HG02852 (cell line): ENCODE data around the gene CTDP1.

Source experiments
- ATAC-seq: cut with Tn5 transposase; IDR thresholded peaks from one replicate; pipeline ENCODE4 v1.9.1; 2021; ENCODE audit warnings: mild to moderate bottlenecking, moderate library complexity; ENCODE audit not compliant: unreplicated experiment

CTDP1 gene

DNA sequence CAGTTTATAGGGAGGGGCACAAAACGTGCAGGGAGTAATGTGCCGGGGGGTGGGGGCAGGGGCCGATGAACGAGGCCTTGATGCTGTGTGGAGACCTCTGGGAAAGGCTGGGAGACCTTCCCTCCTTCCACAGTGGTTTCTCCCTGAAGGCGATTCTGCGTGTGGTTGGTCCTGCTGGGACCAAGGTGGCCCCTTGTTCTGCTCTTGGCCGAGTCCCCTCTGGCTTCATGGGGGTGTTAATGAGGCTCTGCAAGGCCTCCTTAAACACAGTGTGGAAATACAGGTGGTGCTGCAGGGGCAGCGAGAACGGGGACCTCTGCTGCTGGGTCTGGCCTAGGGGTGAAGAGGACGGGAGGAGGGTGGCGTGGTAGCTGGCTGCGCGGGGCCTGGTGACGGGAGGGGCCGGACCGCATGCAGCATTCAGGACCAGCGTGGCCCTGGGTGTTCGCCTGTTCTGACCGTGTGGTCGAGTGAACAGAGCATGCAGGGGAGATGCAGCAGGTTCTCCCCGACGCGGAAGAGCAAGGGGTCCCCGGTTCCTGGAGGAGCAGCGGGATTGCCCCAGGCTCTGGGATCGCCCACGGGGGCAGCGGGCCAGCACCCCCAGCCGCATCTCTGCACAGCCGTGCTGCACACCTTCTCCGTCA lies 76.0 kb downstream of the CTDP1 start:
- no peak for ATAC-seq

DNA sequence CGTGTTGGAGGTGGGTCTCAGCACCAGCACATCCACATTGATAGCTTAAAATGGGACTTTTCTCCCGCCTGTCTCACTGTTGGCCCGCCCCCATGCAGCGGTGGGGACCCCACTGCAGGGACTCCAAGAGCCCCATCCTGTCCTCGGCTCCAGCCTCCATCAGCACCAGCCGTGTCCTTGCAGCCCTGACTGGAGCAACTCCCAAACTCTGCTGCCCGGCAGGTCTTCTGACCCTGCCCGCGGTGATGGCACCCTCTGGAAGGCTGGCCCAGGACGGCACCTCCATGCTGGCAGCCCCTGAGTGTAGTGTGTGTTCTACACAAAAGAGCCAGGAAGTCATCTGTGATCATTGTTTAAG lies 76.5 kb downstream of the CTDP1 start:
- ATAC-seq = no peak

DNA sequence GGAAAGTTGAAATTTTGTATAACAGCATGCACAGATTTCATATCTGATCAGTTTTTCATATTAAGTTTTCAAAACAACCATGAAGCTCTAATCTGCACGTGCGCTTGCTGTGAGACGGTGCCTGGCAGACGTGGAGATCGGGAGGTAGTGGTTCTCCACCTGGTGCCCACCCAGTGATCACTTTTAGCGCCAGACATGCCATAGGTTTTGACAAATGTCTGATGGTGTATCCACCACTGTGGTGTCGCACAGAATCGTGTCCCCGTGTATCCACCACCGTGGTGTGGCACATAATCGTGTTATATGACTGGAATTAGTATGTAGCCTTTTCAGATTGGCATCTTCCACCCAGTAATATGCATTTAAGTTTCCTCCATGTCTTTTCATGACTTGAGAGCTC lies 77.2 kb downstream of the CTDP1 start:
- ATAC-seq = no peak

DNA sequence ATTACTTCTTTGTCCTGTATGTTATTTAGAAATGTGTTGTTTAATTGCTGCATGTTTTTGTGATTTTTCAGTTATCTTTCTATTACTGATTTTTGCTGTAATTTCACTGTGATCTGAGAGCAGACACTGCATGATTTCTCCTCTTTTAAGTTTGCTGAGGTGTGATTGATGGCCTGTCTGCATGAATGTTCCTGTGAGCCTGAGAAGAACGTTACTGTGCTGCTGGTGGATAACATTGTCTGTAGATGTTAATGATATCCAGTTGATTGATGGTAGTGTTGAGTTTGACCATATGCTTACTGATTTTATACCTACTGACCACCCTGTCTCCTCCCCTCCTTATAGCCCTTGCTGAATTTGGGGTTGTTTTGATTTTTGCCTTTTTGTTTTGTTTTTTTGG lies 80.7 kb downstream of the CTDP1 start:
- no peak for ATAC-seq

DNA sequence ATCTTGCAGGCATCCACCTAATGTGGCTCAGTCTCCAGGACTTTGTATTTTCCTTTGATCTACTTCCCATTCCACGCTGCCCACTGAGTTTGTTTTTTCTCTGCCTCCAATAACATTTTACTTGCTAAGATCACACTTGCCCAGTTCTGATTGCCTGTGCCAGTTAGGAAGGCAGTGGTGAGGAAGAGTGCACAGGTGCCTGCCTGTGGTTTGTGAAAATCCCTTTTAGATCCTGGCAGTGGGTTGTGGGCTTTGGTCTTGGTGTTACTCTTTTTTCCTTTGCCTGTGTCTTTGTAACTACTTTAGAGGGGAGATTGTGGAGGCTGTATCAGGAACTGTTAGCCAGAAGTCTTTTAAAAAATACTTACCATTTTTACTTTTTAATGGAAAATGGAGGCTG lies 81.3 kb downstream of the CTDP1 start:
- no peak for ATAC-seq

DNA sequence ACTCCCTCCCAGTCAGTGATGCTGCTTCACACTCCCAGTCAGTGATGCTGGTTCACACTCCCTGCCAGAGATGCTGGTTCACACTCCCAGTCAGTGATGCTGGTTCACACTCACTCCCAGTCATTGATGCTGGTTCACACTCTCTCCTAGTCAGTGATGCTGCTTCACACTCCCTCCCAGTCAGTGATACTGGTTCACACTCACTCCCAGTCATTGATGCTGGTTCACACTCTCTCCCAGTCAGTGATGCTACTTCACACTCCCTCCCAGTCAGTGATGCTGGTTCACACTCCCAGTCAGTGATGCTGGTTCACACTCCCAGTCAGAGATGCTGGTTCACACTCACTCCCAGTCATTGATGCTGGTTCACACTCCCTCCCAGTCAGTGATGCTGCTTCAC lies 83.8 kb downstream of the CTDP1 start:
- no peak for ATAC-seq

DNA sequence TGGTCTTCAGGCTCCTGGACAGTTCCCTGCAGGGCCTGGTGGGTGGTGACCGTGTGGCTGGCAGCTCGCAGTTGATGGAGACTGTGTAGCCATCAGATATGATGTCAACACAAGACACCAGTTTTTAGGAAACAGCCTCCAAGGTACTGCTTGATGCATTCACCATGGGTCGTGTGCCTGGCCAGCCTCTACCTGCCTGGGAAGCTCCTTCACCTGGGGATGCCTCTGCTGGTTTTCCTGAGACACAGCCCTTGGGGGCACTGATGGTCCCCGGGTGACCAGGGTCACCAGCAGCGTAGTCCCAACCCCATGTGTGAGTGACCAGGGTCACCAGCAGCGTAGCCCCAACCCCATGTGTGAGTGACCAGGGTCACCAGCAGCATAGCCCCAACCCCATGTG lies 84.5 kb downstream of the CTDP1 start:
- no peak for ATAC-seq

DNA sequence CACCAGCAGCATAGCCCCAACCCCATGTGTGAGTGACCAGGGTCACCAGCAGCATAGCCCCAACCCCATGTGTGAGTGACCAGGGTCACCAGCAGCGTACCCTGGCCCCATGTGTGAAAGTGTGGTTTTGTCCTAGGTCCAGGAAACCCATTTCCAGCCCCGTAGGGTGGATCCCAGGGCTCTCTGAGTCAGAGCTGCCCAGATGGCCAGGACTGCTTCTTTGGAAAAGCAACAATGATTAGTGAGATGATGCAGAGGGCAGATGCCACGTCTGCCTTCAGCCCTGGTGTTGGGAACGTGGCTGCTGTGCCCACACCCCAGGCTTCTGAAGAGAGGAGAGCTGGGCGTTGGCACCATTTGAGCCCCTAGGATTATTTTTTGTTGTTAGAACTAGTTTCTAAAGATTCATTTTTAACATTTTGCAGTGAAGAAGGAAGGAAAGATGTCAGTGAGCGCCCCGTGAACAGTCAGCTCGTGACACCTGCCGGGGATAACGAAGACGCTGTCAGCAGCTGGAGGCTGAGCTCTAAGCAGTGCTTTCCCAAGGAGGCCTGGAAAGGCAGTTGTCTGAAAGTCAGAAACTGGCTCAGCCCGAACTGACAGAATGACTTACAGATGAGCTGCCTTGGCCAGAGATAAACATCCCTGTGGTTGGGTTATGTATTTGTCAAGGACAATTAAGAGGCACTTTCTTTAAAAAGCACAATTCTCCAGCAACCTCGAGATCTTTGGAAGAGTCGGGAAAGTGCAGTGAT lies 86.1 kb downstream of the CTDP1 start:
- ATAC-seq = no peak

DNA sequence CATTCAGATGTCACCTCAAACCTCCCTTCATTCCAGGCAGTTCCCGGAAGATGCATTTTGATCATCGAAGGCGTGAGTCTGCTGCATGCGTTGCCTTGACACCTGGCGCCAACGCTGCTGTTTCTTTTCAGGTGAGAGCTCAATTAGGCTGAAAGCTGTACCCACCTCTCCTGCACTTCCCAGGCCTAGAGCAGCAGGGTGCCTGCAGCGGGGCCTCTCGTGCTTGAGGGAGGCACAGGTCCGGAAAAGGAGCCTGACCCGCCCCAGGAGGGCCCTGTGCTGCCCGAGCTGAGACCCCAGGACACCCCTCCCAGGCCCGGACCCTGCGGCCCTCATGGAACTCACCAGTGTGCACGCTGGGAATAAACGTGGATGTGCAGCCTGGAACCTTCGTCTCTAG lies 86.7 kb downstream of the CTDP1 start:
- no peak for ATAC-seq

DNA sequence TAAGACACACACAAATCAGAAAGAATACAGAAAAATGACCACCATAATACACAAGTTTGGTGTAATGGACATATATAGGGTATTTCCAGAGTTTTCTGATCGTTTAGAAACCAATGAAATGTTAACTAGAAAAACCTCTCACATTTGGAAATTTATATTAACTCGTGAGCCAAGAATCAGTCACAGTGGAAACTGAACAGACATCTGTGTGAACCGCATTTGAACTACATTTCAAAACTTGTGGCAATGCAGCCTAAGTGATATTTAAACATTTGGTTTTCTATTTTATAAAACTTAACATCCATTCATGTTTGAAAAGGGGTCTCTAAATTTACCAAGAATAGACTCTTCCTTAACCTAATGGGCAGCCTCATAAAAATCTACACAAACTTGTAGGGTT lies 89.1 kb downstream of the CTDP1 start:
- ATAC-seq = no peak

DNA sequence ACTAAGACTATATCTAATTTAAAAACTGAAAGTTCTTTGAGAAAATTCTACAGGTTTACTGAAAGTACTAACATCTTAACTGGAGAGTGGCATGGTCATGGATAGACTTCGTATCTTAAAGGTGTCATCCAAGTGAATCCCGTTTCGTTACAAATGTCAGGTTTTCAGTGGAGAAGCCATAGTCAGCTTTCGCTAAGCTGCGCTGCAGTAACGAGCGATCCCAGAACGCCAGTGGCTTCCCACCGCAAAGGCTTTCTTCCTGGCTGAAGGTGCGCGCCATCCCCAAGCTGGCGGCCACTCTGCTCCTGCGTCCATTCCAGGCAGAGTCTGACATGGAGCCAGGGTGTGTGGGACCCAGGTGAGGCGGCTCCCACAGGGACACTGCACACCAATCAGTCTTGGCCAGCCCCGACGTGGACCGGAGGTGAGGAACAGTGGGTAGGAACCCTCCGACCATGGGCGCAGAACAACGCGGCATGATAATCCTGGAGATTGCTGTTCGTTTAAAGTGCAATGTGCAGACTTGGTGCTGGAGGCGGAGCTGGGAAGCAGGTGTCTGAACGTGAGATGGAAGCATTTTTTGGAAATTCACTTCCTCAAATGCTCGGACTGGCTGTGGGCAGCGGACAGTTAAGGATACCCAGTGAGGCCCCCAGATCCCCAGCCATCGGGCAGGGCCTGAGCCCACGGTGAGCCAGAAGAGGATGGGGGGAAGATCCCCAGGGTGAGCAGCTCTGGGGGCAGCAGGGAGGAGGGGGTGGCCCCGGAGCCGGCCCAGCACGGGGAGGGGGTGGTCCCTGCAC lies 90.3 kb downstream of the CTDP1 start:
- ATAC-seq = no peak

DNA sequence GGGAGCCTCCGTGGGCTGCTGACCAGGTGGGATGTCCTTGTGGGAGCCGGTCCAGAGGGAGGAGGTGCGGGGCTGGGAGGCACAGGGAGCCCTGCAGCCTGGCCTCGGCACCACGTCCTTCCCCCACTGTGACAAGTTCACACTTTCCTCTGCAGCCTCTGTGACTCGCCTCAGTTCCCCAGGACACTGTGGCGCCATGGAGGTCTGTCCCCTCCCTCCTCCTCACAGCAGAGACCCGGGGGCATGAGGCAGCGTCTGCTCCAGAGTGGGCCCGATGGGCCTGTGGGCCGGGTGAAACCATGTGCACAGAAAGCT lies 90.9 kb downstream of the CTDP1 start:
- ATAC-seq = no peak

DNA sequence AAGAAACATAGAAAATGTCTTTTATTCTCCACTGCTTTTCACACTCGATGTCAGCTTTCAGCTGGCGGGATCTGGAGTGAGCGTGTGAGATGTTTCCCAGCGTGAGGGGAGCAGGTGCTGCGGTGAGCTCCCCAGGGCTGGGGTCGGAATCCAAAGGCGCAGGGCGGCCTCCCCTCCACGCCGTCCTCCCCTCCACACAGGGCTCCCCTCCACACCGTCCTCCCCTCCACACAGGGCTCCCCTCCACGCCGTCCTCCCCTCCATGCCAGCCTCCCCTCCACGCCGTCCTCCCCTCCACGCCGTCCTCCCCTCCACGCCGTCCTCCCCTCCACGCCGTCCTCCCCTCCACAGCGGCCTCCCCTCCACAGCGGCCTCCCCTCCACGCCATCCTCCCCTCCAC lies 91.2 kb downstream of the CTDP1 start:
- no peak for ATAC-seq

DNA sequence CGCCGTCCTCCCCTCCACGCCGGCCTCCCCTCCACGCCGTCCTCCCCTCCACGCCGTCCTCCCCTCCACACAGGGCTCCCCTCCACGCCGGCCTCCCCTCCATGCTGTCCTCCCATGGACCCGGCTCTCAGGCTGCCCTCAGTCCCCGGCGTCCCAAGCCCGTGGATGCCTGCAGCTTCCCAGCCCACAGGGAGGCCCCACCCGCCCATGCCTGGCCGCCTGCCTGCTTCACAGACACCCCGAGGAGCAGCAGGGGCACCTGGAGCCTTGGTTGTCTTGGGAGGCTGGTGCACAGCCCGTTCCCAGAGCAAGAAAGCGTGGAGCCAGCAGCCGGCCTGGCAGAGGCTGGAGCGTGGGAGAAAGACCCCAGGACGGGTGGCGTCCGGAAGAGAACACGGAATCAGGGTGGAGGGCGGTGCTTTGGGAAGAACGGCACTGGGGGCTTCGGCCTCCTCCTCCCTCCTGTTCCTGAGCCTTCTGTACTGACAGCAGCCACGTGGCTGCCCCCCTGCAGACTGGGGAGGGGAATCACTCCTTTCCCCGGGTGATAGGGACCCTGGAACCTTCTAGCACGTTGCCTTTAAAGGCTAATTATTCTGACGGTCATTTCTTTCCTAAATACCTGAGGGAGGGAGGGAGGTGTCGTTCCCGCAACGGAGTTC lies 92.0 kb downstream of the CTDP1 start:
- ATAC-seq = no peak

DNA sequence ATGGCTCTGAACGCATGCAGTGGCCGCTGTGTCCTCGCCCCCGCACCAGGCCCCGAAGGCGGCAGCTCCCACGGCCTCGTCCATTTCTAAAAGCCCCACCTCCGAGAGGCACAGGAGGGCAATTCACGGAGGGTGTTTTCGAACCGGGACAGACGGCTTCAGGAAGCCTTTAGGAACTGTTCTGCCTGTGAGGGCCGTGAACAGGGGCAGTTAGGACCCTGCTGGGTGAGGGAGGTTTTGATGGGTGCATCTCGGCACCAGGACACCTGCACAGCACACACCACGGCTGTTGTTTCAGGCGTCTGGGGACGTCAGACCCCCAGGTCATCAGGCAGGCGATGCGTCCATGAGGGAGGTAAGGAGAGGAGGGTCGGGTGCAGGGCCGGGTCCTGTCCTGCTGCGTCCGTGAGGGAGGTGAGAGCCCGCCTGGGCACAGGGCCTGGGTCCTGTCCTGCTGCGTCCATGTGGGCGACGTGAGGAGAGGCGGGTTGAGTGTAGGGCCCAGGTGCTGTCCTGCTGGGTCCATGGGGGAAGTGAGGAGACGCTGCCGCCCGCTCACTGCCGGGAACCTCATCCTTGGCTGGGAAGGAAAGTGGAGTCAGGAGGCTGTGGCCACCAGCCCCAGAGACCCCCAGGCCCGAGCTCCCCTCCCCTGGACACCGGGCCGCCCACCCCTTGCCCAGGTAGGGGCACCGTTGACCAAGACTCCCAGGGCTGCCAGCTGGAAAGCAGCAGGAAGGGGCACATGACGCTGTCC lies 92.7 kb downstream of the CTDP1 start:
- no peak for ATAC-seq

DNA sequence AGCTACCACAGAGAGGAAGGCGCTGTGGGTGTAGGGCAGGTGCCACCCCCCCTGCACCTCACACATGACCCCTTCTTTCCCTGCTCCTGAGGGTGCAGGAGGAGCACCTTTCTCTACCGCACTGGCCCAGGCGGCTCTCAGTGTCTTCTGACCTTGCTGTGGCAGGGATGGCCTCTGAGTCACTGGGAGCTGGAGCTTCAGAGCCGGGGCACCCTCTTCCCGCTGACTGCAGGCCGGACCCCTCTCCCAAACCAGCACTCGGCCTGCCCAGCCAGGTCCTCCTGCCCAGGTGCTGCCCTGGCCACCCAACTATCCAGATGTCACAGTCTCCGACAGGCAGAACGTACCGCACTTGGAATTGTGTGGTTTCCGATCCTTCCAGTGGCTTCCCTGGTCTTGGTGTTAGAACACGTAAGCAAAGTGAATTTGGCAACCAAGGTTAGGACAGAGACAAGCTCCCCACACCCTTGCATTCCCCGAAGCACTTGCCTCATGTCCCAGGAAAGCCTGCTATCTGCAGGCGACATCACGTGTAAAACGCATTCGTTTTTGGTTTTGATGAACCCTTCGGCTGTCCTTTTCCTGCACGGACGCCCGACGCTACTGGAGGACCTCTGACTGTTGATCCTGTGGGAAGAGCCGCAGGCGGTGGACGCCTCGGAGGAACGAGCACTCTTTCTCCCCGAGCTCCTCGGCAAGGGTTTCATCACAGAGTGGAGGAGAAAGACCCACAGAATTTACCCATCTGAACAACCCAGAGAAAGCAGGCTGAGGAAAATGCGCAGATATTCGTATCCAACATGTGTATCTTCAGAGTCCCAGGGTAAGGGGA lies 93.5 kb downstream of the CTDP1 start:
- no peak for ATAC-seq

DNA sequence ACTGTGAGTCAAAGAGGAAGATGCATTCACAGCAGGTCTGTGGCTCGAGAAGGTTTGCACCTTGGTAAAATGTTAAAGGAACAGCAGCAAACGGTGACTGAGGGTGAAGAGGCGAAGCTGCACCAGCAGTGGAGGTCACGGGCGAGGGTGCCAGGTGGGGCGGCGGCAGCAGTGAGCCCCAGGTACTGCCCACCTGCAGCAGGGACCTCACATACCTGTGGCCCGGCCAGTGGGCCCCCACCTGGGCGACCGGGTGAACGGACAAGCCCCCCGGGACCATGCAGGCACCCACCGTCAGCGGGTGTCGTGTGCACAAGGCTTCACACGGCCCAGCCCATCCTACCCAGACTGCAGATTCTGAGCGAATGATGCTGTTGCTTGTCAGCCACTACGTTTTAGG lies 94.5 kb downstream of the CTDP1 start:
- no peak for ATAC-seq

DNA sequence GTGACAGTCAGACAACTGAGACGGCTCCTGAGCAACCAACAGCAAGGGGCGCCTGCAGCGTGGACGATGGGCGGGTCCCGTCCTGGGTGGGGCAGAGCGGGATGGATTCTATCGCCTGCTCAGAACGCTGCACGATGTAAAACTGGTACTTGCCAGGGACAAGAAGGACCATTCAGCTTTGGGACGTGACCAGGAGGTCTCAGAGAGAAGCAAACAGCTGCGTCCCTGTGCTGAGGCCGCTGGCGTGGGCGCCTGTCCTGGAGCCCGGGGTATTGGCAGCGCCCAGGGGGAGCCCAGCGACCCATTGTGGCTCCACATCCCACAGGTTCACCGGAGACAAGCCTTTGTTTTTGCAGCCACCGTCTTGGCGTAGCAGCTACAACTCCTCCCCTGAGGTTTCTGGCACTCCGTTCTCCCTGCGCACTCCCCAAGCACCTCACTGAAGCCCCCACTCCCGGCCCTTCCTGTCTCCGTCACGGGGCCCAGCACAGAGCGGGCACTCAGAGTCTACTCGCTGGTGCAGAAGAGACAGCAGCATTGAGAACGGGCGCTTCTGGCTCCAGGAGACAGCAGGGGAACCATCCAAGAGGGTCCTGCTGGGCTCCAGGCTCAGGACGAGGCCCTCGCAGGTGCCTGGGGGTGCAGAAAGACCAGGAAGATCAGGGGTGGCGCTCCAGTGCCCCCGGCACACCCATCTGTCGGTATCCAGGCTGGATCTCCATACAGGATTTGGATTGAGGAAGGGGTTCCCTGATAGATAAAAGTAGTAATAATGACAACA lies 96.0 kb downstream of the CTDP1 start:
- ATAC-seq = no peak

DNA sequence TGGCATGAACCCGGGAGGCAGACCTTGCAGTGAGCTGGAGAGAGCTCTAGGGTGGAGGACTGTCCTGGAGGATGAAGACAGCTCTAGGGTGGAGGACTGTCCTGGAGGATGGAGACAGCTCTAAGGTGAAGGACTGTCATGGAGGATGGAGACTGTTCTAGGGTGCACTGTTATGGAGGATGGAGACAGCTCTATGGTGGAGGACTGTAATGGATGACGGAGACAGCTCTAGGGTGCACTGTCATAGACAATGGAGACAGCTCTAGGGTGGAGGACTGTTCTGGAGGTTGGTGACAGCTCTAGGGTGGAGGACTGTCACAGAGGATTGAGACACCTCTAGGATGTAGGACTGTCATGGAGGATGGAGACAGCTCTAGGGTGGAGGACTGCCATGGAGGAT lies 97.1 kb downstream of the CTDP1 start:
- no peak for ATAC-seq
